Measurements from ENCODE around the gene CD300C. TPM values are rescaled to one million over a fixed set of nuclear protein-coding genes. Genes with fewer than 3 reads are reported as not detected.
A peak's percentile ranks its signal among the peaks of the same experiment; 100 is the strongest.

CD300C gene
- total and polyA plus RNA-seq, 10 of the 15 experiments (the other 5 are each of a cell fraction or from before 2014, with no cell fraction given) = 0.12 to 0.38 (median 0.23) TPM; not detected in 3

- Histone ChIP-seq H2AFZ (ENCODE audit: control insufficient read depth, low read depth, low read length) (no peak overlapping the region), H3K4me2 (ENCODE audit: control insufficient read depth, insufficient read depth) (no peak overlapping the region), H3K27me3 (replicated peaks in 1 of 2; ENCODE audit: control insufficient read depth in 2 of 2, insufficient read depth in 2 of 2, low read length in 1 of 2) (no peaks in the 10 kb centered on the region; a peak in 1 of 4 replicates), H3K9ac (ENCODE audit: control insufficient read depth, insufficient read depth, low read length) (no peak overlapping the region), H3K9me3 (replicated peaks; ENCODE audit: control insufficient read depth, insufficient read depth, low read length) (no peaks in the 10 kb centered on the region; the same call in 2 of the 3 replicates), H3K4me3 (no peak overlapping the region), H3K4me1 (ENCODE audit: control insufficient read depth, insufficient read depth, low read length) (peaks cover 10% of the 10 kb centered on the region), H3K79me2 (ENCODE audit: control insufficient read depth, insufficient read depth, low read length) (no peaks in the 10 kb centered on the region), H3K36me3 (ENCODE audit: control insufficient read depth in 2 of 2, insufficient read depth in 2 of 2, low read length in 1 of 2) (no peaks in the 10 kb centered on the region), H3K27ac (ENCODE audit: control insufficient read depth, insufficient read depth) (no peak overlapping the region), H4K20me1 (ENCODE audit: control insufficient read depth, insufficient read depth) (no peaks in the 10 kb centered on the region)
- FAIRE-seq = no peak
- ChIA-PET POLR2A (no interaction called here), RAD21 (ENCODE audit: unreplicated experiment) (interaction anchor here (0.9 kb wide), 1 partner anchor 141 kb away, joined by 3 read pairs; no protein-coding TSS in a partner anchor), SMC1A (ENCODE audit: uncharacterized antibody, unreplicated experiment) (interaction anchor here (0.7 to 4.0 kb wide), 5 partner anchors 8 to 141 kb away, joined by 3 to 21 read pairs (median 4); partner anchors contain the start of gene CD300LB), CTCF (interaction anchor here (0.8 to 2.1 kb wide), 4 partner anchors 7 to 235 kb away, joined by 3 to 14 read pairs (median 5); partner anchors contain the start of gene CD300LB)
- intact Hi-C loops (cut with micrococcal nuclease; ENCODE audit: unreplicated experiment) = no loop called here
- no TSS peak for BruUV-seq (replicated peaks)
- in situ Hi-C loops (cut with MboI) = no loop called here
- 3% methylated on average over 3 of the region's 3 CpGs for WGBS (ENCODE audit: insufficient coverage, insufficient replicate concordance, low lambda C conversion rate, missing lambda C conversion rate)
- ATAC-seq = peak; percentile 69
- DNase-seq (ENCODE audit: low read depth, low spot score) = no peak
- TF ChIP-seq GABPA (IDR thresholded peaks at IDR 0.05; ENCODE audit: low read depth) (no peak), FOS (IDR thresholded peaks at IDR 0.05; ENCODE audit: borderline replicate concordance, extremely low read depth, insufficient read length) (no peak), CBX3 (IDR thresholded peaks at IDR 0.05; ENCODE audit: borderline replicate concordance, low read depth) (no peak), ZNF687 (IDR thresholded peaks at IDR 0.05) (no peak), HDAC2 (IDR thresholded peaks at IDR 0.05) (no peak), MEF2B (IDR thresholded peaks at IDR 0.05; ENCODE audit: partially characterized antibody, poor library complexity, severe bottlenecking) (peak; percentile 22), IKZF1 (conservative IDR thresholded peaks at IDR 0.05) (no peak), TCF3 (IDR thresholded peaks at IDR 0.05; ENCODE audit: borderline replicate concordance, insufficient read depth, low read depth, low read length) (no peak), RUNX3 (IDR thresholded peaks at IDR 0.05; ENCODE audit: low read length) (peak; percentile 32), BHLHE40 (IDR thresholded peaks at IDR 0.05; ENCODE audit: borderline replicate concordance in 1 of 2, low read depth in 2 of 2, low read length in 1 of 2) (peak in 1 of 2 experiments; percentile 39; a peak in 1 of 4 replicates), ZNF622 (IDR thresholded peaks at IDR 0.05) (no peak), SKIL (IDR thresholded peaks at IDR 0.05; ENCODE audit: low read depth, poor library complexity, severe bottlenecking) (peak; percentile 46), ATF7 (IDR thresholded peaks at IDR 0.05; ENCODE audit: low read depth) (peak; percentile 43; the same call in 1 of the 2 replicates), SREBF1 (IDR thresholded peaks at IDR 0.05; ENCODE audit: low read length) (no peak), ATF2 (IDR thresholded peaks at IDR 0.05; ENCODE audit: low read length) (no peak), E2F4 (IDR thresholded peaks at IDR 0.05; ENCODE audit: low read depth, low read length) (no peak)
These were observed 25.9 kb downstream of the CD300C start for GRCh38 chr17:74520016-74520434.

All from GM12878 (cell line).